ENCODE results near the gene MAP3K7. TPM values are rescaled to one million over a fixed set of nuclear protein-coding genes. Genes with fewer than 3 reads are reported as not detected.
A peak's percentile ranks its signal among the peaks of the same experiment; 100 is the strongest.

MAP3K7 gene
- total RNA-seq, 1 donor from 2014 or later = 31.8 TPM

DNA sequence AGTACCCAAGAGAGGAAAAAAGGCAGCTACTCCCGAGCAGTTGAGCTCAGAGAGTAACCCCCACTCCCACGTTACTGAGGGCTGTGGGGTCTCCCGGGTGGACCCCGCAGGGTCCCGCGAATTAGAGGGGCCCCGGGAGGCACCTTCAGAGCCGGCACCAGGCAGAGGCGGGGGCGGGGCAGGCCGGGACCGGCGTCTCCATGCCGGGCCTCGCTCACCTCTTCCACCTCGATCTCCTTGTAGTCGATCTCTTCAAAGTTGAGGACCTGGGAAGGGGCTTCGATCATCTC, 381 bp downstream of the MAP3K7 start:
- H3K27ac Mint-ChIP-seq (ENCODE audit: unreplicated experiment) = peak overlapping the region; percentile 99
- no peaks in the 10 kb centered on the region for H3K27me3 Mint-ChIP-seq (ENCODE audit: unreplicated experiment)
- no peak for DNase-seq (ENCODE audit: extremely low spot score, unreplicated experiment)
- no peaks in the 10 kb centered on the region for H3K36me3 Mint-ChIP-seq (ENCODE audit: unreplicated experiment)
- H3K9me3 Mint-ChIP-seq (ENCODE audit: unreplicated experiment) = no peaks in the 10 kb centered on the region
- H3K4me3 Mint-ChIP-seq (ENCODE audit: unreplicated experiment) = peak overlapping the region; percentile 94
- TF ChIP-seq, protein P1, sequence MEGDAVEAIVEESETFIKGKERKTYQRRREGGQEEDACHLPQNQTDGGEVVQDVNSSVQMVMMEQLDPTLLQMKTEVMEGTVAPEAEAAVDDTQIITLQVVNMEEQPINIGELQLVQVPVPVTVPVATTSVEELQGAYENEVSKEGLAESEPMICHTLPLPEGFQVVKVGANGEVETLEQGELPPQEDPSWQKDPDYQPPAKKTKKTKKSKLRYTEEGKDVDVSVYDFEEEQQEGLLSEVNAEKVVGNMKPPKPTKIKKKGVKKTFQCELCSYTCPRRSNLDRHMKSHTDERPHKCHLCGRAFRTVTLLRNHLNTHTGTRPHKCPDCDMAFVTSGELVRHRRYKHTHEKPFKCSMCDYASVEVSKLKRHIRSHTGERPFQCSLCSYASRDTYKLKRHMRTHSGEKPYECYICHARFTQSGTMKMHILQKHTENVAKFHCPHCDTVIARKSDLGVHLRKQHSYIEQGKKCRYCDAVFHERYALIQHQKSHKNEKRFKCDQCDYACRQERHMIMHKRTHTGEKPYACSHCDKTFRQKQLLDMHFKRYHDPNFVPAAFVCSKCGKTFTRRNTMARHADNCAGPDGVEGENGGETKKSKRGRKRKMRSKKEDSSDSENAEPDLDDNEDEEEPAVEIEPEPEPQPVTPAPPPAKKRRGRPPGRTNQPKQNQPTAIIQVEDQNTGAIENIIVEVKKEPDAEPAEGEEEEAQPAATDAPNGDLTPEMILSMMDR (IDR thresholded peaks at IDR 0.05) = no peak
- H3K4me1 Mint-ChIP-seq (ENCODE audit: unreplicated experiment) = peaks cover 41% of the 10 kb centered on the region

DNA sequence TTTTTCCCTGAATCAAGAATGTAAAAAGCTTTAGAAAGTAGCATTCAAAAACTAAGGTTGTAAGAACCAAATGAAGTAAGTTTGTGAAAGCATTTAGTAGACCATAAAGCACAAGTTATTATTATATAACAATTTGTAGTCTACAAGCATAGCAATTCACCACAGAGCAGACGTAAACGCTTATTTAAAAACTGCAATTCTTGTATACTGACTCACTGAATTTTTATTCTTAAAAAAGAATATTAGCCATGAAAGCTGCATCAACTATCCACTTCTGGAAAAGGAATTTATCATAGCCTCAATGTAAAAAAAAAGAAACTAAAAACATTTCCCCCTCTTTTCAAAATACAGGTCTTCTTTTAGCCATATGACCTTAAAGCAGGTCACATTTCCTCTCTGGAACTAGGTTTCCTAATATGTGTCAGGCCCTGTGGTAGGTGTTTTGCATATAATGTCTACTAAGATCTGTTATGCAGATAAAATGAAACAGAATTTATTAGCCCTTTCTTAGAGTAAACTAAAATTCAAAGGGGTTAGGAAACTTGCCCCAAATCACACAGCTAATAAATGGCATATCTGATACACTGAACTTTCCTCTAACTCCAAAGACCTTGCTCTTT, 2.1 kb downstream of the MAP3K7 start:
- TF ChIP-seq, protein P1 (IDR thresholded peaks at IDR 0.05) = no peak
- no peaks in the 10 kb centered on the region for H3K9me3 Mint-ChIP-seq (ENCODE audit: unreplicated experiment)
- no peak for DNase-seq (ENCODE audit: extremely low spot score, unreplicated experiment)
- H3K4me3 Mint-ChIP-seq (ENCODE audit: unreplicated experiment) = peak overlapping the region; percentile 94
- peaks cover 43% of the 10 kb centered on the region for H3K4me1 Mint-ChIP-seq (ENCODE audit: unreplicated experiment)
- no peaks in the 10 kb centered on the region for H3K36me3 Mint-ChIP-seq (ENCODE audit: unreplicated experiment)
- H3K27me3 Mint-ChIP-seq (ENCODE audit: unreplicated experiment) = no peaks in the 10 kb centered on the region
- H3K27ac Mint-ChIP-seq (ENCODE audit: unreplicated experiment) = peak overlapping the region; percentile 39

DNA sequence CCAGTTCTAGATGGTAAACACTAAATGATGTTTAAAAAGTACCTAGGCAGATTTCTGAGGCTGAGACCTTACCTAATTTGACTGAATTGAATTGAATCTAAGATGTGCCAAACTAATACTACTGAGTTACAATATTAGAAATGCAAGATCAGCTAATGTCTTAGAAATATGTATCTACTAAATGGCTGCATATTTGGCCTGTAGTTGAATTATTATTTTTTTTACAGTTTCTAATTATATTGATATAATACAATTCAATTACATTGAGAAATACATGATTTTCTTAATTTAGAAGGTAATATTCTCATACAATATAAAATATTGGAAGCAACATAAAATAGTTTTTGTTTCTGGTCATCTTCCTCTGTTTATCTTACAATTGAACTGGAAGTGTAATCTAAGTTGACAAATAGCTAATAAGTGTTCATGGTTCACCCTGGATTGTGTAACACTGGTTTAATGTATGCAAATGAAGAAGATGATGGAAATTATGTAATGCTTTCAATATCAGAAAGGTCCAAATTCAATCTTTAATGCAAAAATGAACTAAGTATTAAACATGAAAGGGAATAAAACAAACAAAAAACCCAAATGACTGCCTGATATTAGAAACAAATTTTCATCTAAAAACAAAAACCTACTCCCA, 2.9 kb downstream of the MAP3K7 start:
- TF ChIP-seq, protein P1 (IDR thresholded peaks at IDR 0.05) = no peak
- Mint-ChIP-seq H3K9me3 (ENCODE audit: unreplicated experiment) (no peaks in the 10 kb centered on the region), H3K36me3 (ENCODE audit: unreplicated experiment) (no peaks in the 10 kb centered on the region), H3K4me1 (ENCODE audit: unreplicated experiment) (peaks cover 43% of the 10 kb centered on the region), H3K27ac (ENCODE audit: unreplicated experiment) (peak overlapping the region; percentile 39), H3K27me3 (ENCODE audit: unreplicated experiment) (no peaks in the 10 kb centered on the region), H3K4me3 (ENCODE audit: unreplicated experiment) (peak overlapping the region; percentile 94)
- no peak for DNase-seq (ENCODE audit: extremely low spot score, unreplicated experiment)

DNA sequence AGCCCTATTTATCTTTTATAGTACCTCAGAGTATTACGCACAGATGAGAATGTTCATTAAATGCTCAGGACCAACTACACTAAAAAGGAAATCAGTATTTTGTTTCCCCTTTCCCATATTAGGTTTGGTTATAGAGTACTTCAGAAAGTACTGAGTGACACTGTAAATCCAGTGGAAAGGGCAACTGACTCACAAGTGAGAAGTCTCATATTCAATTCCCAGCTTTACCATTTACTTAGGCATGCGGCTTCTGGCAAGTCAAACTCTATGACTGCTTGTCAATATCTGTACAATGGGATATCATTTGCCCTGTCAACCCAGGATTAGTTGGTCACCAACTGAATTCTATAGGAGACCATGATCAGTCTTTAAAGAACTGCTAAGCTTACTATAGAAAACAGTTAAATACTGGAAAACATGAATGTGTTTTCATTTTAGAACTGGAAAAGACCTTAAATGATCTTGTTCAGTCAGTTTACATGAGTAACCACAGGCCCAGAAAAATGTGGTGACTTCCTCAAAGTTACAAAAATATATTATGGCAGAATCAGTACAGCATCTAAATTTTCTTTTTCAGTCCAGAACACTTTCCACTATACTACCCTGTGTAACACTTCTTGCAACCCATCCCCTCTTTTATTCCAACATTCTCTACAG, 3.6 kb downstream of the MAP3K7 start:
- no peak for DNase-seq (ENCODE audit: extremely low spot score, unreplicated experiment)
- peaks cover 43% of the 10 kb centered on the region for H3K4me1 Mint-ChIP-seq (ENCODE audit: unreplicated experiment)
- TF ChIP-seq, protein P1 (IDR thresholded peaks at IDR 0.05) = no peak
- H3K9me3 Mint-ChIP-seq (ENCODE audit: unreplicated experiment) = no peaks in the 10 kb centered on the region
- H3K27ac Mint-ChIP-seq (ENCODE audit: unreplicated experiment) = peak overlapping the region; percentile 27
- H3K27me3 Mint-ChIP-seq (ENCODE audit: unreplicated experiment) = no peaks in the 10 kb centered on the region
- no peak overlapping the region for H3K4me3 Mint-ChIP-seq (ENCODE audit: unreplicated experiment)
- H3K36me3 Mint-ChIP-seq (ENCODE audit: unreplicated experiment) = no peaks in the 10 kb centered on the region

DNA sequence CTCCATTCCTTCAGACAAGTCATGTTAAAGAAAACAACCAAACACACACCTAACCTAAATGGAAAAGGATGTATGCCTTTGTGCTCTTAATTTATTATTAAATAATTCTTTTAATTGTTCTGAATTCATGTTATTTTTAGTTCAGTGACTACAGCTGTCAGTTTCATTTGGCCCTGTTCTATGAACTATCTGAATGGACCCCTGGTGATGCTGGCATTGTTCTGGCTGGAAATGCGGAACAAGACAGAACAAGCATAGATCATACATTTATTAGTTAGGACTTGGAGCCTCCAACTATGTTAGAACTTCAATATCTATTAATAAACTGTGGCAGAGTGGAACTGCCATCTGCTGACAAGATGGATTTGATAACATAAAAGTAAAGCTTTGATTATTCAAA, 5.7 kb downstream of the MAP3K7 start:
- H3K27me3 Mint-ChIP-seq (ENCODE audit: unreplicated experiment) = no peaks in the 10 kb centered on the region
- no peak for DNase-seq (ENCODE audit: extremely low spot score, unreplicated experiment)
- H3K36me3 Mint-ChIP-seq (ENCODE audit: unreplicated experiment) = no peaks in the 10 kb centered on the region
- H3K9me3 Mint-ChIP-seq (ENCODE audit: unreplicated experiment) = no peaks in the 10 kb centered on the region
- peaks cover 33% of the 10 kb centered on the region for H3K4me1 Mint-ChIP-seq (ENCODE audit: unreplicated experiment)
- no peak overlapping the region for H3K27ac Mint-ChIP-seq (ENCODE audit: unreplicated experiment)
- TF ChIP-seq, protein P1 (IDR thresholded peaks at IDR 0.05) = no peak
- no peak overlapping the region for H3K4me3 Mint-ChIP-seq (ENCODE audit: unreplicated experiment)
